NCI-H1694 (cell line): ENCODE measurements around the gene ANP32D.
"Not testable (repeated sequence)": the region's sequence is repeated elsewhere in the genome, so short reads cannot be mapped to it uniquely, and the experiment has no call there.

Source experiments
- DNase-seq: peaks from one replicate; lab custom pipeline; 2025; lab: John Stamatoyannopoulos, UW

ANP32D gene

DNA sequence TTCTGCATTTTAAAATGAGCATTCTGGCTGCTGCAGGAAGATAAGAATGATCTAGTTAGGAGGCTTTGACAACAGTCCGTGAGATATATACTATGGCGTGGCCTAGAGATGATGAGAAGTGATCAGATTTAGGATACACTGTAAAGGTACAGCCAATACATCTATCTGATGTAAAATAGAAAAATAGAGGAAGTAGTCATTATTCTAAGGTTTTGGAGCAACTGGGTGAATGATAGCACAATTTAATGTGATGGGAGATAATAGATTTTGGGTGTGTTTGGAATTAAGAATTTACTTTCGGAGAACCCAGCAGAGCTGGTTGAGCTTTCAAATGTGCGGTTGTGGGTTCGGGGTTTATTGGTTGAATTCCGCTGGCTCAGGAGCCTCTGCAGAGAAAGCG, at the start of gene ANP32D:
TSS of gene ANP32D (plus strand) at position 301 of the 400 bp plus-strand sequence. CDS start 106 bp downstream, outside the sequence.
- DNase-seq: no peak

DNA sequence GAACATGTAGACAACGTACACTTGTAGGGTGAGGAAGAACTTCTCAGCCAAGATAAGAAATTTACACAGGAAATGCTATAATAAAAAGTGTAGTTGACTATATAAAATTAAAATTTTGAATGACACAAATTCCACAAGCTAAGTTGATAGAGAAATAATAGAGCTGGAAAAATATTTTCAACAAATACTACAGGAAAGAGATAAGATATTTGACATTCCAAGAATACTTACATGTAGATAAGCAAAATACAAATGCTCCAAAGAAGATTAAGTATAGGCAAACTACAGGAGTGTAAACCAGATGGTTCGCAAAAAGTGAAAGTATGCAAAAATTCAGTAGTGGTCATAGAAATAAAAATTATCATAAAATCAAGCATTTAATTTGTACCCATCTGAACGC, 49.2 kb upstream of the ANP32D start:
- DNase-seq: no peak

DNA sequence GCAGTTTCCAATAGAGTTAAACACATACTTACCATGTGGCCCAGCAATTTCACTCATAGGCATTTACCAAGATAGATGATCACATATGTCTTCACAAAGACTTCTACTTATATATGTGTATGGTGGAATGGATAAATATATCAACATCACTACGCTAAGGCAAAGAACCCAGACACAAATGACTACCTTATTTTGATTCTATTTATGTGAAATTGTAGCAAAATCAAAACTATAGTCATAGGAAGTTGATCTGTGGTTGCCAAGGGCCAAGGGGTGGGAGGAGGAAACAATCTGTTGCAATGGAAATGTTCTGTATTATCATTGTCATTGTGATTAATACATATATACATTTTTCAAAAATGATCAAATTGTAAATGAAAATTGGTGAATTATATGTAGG, 47.7 kb upstream of the ANP32D start:
- no peak for DNase-seq

DNA sequence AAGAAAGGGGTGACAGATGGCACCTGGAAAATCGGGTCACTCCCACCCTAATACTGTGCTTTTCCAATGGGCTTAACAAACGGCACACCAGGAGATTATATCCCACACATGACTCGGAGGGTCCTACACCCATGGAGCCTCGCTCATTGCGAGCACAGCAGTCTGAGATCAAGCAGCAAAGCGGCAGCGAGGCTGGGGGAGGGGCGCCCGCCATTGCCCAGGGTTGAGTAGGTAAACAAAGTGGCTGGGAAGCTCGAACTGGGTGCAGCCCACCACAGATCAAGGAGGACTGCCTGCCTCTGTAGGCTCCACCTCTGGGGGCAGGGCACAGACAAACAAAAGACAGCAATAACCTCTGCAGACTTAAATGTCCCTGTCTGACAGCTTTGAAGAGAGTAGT, 38.3 kb upstream of the ANP32D start:
- not testable (repeated sequence) for DNase-seq

DNA sequence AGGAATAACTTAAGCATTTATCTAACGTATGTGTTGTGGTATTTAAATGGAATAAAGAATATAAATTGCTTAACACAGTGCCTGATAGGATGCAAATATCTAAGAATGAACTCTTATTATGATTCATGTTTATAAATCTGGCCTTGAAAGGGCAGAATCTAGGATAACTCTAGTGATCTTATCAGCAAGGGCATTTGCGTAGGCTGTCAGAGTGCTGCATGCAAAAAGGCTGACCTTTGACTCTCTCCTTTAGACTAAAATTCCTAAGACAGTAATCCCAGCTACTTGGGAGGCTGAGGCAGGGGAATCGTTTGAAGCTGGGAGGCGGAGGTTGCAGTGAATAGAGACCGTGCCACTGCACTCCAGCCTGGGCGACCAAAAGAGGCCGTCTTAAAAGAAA, 31.3 kb upstream of the ANP32D start:
- DNase-seq: no peak

DNA sequence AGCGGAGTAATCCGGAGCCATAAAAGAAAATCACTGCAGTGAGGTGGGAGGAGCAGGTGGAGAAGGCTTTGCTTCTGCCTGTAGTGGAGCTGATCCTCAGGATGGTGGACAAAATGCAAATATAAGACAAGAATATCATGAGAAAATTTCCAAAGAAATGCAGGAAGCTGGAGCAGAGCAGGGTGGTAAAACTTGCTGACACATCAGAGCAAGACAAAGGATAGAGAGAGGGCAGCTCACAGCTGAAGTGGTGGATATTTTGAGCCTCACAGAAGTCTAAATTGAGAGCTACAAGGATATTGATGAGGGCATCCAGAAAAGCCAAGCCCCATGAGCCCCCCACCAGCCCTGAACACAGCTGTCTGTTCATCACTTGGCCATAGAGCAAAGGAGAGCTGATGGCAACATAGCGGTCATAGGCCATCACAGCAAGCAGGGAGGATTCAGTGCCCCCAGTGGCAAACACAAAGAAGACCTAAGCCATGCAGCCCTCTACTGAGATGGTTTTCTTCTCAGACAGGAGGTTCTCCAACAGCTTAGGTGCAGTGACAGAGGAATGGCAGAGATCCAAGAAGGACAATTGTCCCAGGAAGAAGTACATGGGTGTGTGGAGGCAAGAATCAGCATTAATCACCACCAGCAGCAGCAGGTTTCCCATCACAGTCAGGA, 30.0 kb upstream of the ANP32D start:
- no peak for DNase-seq

- DNase-seq: no peak
Observed at GRCh38 chr12:48445538-48445937, 26.8 kb upstream of the ANP32D start.

GRCh38 chr12:48446161-48446776, 26.1 kb upstream of the ANP32D start:
- no peak for DNase-seq

DNA sequence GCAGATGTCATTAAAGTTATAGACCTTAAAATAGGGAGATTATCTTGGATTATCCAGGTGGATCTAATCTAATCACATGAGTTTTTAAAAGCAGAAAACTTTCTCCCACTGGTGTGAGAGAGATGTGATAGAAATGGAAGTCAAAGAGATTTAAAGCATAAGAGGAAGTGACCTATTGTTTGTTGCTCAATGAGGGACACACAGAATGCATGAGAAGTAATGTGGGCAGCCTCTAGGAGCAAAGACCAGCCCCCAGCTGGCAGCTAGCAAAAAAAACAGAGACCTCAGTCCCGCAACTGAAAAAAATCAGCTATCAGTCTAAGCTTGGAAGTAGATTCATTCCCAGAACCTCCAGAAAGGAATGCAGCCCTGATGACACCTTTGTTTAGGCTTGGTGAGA, 24.6 kb upstream of the ANP32D start:
- DNase-seq: no peak

DNA sequence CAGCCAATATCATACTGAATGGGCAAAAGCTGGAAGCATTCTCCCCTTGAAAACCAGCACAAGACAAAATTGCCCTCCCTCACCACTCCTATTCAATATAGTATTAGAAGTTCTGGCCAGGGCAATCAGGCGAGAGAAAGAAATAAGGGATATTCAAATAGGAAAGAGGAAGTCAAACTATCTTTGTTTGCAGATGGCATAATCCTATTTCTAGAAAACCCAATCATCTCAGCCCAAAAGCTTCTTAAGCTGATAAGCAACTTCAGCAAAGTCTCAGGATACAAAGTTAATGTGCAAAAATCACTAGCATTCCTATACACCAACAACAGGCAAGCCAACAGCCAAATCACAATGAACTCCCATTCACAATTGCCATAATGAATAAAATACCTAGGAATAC, 21.0 kb upstream of the ANP32D start:
- DNase-seq: no peak

DNA sequence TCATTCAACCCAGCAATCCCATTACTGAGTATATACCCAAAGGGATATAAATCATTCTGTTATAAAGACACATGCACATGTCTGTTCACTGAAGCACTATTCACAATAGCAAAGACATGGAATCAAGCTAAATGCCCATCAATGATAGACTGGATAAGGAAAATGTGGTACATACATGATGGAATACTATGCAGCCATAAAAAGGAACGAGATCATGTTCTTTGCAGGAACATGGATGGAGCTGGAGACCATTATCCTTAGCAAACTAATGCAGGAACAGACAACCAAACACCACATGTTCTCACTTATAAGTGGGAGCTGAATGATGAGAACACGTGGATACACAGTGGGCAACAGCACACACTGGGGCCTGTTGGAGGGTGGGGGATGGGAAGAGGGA, 19.4 kb upstream of the ANP32D start:
- DNase-seq: not testable (repeated sequence)

DNA sequence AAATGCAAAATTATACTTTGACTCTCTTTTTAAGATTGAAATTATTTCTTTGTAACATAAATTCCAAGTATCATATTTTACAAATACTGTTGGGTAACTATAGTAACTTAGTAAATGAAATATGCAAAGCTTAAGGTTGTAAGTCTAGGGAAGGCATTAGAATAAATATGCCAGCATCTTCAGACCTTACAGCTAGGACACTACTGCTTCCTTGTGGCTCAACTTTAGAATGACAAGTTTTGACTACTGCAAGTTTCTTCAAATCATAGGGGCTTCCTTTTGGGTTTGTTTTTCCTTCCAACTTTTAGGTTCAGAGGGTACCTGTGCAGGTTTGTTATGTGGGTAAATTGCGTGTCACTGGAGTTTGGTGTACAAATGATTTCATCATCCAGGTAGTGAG, 17.7 kb upstream of the ANP32D start:
- DNase-seq: no peak

DNA sequence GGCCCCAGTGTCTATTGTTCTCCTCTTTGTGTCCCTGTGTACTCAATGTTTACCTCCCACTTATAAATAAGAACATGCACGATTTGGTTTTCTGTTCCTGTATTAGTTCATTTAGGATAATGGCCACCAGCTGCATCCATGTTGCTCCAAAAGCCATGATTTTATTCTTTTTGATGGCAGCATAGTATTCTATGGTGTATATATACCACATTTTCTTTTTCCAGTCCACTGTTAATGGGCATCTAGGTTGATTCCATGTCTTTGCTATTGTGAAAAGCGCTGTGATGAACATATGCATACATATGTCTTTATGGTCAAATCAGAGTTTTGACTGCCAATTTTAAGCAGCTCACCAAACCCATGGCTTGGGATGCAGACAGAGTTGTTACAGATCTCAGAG, 17.2 kb upstream of the ANP32D start:
- no peak for DNase-seq

DNA sequence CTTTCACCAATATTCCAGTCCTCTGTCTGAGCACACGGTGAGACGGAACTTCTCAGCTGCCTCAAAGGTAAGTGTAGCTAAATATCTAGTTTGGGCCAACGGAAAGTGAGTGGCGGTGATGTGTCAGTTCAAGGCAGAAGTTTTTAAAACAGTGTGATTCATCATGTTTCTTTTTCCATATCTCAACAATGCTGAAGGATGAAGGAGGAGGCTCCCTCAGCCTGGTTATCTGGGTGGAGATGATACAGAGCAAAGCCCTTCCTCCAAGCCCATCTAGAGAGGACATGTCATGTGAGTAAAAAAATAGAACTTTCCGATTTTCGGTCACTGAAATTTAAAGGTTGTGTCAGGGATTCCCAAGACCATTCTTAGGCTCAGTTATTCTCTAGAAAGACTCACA, 13.1 kb upstream of the ANP32D start:
- no peak for DNase-seq

- not testable (repeated sequence) for DNase-seq
Observed at GRCh38 chr12:48469027-48469426, 3.3 kb upstream of the ANP32D start.

DNA sequence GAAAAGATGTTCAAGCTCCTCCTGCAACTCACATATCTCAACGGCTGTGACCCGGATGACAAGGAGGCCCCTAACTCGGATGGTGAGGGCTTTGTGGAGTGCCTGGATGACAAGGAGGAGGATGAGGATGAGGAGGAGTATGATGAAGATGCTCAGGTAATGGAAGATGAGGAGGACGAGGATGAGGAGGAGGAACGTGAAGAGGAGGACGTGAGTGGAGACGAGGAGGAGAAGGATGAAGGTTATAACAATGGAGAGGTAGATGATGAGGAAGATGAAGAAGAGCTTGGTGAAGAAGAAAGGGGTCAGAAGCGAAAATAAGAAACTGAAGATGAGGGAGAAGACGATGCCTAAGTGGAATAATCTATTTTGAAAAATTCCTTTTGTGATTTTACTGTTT, 702 bp downstream of the ANP32D start:
- DNase-seq: no peak

DNA sequence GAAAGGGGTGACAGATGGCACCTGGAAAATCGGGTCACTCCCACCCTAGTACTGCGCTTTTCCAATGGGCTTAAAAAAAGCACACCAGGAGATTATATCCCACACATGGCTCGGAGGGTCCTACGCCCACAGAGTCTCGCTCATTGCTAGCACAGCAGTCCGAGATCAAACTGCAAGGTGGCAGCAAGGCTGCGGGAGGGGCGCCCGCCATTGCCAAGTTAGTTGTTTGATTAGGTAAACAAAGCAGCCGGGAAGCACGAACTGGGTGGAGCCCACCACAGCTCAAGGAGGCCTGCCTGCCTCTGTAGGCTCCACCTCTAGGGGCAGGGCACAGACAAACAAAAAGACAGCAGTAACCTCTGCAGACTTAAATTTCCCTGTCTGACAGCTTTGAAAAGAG, 2.1 kb downstream of the ANP32D start:
- not testable (repeated sequence) for DNase-seq

DNA sequence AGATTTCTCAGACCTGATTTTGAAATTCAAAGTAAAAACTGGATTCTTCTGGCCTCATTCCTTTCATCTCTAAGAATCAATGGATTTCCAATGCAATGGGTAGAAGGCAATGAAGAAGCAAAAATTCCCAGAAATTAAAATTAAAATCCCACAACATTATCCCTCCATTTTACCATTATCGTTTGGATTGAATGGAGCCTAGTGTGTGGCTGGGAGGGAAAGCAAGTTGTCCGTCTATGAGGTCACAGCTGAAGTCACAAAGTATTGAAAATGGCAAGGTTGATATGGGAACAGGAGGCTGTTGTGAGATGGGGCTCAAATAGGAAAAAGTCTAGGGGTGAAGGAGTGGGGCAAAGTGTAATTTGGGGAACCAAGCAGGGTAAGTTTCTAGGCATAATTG, 9.8 kb downstream of the ANP32D start, which contains the start of gene C12orf54:
TSS of gene C12orf54 (plus strand) at position 301 of the 400 bp plus-strand sequence. CDS start 799 bp downstream, outside the sequence.
- DNase-seq: no peak

- no peak for DNase-seq
Observed at GRCh38 chr12:48482930-48483329, 10.6 kb downstream of the ANP32D start.

DNA sequence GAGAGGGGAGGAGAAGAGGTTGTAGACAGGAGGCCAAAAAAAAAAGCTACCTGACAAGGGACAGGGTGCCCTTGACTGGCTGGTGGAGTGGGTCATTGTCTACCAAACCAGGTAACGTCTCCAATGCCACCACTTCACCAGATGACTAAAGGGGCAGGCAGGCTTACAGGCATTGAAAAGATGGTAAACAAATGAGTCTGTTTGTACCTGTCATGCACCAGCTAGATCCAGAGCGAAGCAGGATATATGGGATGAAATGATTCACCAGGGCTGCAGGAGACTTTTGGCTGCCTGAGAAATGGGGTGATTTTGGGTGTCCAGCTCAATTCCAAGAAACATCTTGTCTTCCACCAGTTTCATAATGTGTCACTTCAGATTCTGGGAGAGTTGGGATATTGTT, 13.9 kb downstream of the ANP32D start:
- DNase-seq: no peak

GRCh38 chr12:48486679-48487078, 14.3 kb downstream of the ANP32D start:
- no peak for DNase-seq

DNA sequence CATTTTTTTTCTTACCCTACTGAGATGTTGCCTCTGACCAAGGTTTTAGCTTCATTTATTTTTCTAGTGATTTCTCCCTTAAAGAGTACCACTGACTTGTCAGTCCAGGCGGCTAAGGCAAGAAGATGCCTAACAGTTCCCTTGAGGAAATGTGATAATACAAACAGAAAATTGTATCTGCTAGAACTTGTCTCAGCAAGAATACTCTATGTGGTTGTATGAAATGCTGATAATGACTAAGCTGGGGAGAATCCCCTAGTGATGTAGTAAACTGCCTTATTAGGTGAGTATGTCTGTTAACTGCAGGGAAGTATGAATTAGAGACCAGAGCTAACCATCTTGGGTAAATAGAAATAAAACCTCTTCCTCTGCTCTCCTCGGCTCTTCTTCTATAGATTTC, 16.7 kb downstream of the ANP32D start:
- DNase-seq: no peak

- not testable (repeated sequence) for DNase-seq
Observed at GRCh38 chr12:48489456-48489855, 17.1 kb downstream of the ANP32D start.

- not testable (repeated sequence) for DNase-seq
Observed at GRCh38 chr12:48500281-48500680, 27.9 kb downstream of the ANP32D start.
